Measurements from ENCODE around the gene KRTAP4-8.

Gene KRTAP4-8

DNA sequence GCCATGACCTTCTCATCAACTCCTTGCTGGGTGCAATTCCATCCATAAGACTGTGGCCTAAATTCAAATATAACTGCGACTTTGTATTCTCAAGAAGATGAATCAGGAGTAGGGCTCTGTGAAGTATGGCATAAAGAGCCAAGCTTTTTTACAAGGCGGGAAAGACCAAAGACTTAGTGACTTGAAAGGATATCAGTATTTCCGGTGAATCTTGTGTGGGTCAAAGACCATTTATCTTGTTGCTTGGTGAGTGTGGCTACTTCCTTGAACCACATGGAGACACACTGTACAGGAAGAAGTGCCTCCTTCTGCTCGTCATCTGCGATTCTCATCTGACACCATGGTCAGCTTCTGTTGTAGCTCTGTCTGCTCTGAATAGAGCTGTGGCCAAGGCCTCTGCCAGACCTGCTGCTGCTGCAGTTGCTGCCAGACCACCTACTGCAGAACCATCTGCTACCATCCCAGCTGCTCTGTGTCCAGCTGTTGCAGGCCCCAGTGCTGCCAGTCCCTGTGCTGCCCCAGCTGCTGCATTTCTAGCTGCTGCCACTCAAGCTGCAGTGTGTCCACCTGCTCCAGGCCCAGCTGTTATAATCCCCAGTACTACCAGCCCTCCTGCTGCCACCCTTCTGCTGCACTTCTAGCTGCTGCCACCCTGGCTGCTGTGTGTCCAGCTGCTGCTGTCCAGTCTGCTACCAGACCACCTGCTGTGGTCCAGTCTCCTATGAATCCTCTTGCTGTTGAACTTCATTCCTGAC is 26.2 kb downstream of the KRTAP4-8 start:
- CTCF ChIA-PET: interaction anchor here (0.7 to 1.5 kb wide), 4 partner anchors 12 to 576 kb away, joined by 3 to 5 read pairs (median 4); partner anchors contain the start of gene KRTAP2-3
- TF ChIP-seq KLF7 (tag by site-specific recombination; IDR thresholded peaks at IDR 0.05; ENCODE audit: borderline replicate concordance): no peak
- TF ChIP-seq, protein P1, sequence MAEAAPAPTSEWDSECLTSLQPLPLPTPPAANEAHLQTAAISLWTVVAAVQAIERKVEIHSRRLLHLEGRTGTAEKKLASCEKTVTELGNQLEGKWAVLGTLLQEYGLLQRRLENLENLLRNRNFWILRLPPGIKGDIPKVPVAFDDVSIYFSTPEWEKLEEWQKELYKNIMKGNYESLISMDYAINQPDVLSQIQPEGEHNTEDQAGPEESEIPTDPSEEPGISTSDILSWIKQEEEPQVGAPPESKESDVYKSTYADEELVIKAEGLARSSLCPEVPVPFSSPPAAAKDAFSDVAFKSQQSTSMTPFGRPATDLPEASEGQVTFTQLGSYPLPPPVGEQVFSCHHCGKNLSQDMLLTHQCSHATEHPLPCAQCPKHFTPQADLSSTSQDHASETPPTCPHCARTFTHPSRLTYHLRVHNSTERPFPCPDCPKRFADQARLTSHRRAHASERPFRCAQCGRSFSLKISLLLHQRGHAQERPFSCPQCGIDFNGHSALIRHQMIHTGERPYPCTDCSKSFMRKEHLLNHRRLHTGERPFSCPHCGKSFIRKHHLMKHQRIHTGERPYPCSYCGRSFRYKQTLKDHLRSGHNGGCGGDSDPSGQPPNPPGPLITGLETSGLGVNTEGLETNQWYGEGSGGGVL (tag by site-specific recombination; IDR thresholded peaks at IDR 0.05): no peak
- TF ChIP-seq, protein P2, sequence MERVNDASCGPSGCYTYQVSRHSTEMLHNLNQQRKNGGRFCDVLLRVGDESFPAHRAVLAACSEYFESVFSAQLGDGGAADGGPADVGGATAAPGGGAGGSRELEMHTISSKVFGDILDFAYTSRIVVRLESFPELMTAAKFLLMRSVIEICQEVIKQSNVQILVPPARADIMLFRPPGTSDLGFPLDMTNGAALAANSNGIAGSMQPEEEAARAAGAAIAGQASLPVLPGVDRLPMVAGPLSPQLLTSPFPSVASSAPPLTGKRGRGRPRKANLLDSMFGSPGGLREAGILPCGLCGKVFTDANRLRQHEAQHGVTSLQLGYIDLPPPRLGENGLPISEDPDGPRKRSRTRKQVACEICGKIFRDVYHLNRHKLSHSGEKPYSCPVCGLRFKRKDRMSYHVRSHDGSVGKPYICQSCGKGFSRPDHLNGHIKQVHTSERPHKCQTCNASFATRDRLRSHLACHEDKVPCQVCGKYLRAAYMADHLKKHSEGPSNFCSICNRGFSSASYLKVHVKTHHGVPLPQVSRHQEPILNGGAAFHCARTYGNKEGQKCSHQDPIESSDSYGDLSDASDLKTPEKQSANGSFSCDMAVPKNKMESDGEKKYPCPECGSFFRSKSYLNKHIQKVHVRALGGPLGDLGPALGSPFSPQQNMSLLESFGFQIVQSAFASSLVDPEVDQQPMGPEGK (tag by site-specific recombination; IDR thresholded peaks at IDR 0.05): no peak
- no peak for TF ChIP-seq TCF7L2 (IDR thresholded peaks at IDR 0.05; ENCODE audit: borderline replicate concordance, low read depth, low read length)
- TF ChIP-seq ZNF785 (tag by site-specific recombination; IDR thresholded peaks at IDR 0.05): no peak
- TF ChIP-seq BCL11B (tag by site-specific recombination; IDR thresholded peaks at IDR 0.05; ENCODE audit: low read depth): no peak
- TF ChIP-seq GLI4 (tag by site-specific recombination; IDR thresholded peaks at IDR 0.05): no peak
- no peaks in the 10 kb centered on the region for H3K36me3 ChIP-seq (ENCODE audit: control insufficient read depth in 2 of 2, insufficient read depth in 1 of 2, low read length in 2 of 2)
- no peak overlapping the region for H3K4me3 ChIP-seq (ENCODE audit: low read depth, low read length)
- no peak overlapping the region for H3K27ac ChIP-seq (ENCODE audit: extremely low read depth, low read depth, low read length)
- no peaks in the 10 kb centered on the region for H3K9me3 ChIP-seq (ENCODE audit: control insufficient read depth, insufficient read depth, low read depth, low read length)
- H3K4me1 ChIP-seq (ENCODE audit: control insufficient read depth, insufficient read depth, low read length): no peaks in the 10 kb centered on the region
- POLR2A ChIA-PET: no interaction called here

DNA sequence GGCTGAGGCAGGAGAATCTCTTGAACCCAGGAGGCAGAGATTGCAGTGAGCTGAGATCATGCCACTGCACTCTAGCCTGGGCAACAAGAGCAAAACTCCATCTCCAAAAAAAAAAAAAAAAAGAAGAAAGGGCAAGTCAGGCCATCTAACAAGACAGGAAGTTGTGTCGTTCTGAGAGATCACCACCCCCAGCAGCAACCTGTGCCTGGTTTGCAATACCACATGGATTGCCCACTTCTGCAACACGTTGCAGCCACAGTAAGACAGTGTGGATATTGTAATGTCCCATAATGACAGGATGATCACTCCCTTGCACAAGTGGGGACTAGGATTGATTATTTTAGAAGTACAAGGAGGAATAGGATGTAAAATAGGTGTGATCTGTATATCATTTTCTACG is 28.9 kb downstream of the KRTAP4-8 start:
- CTCF ChIA-PET: no interaction called here
- no peak overlapping the region for H3K27ac ChIP-seq (ENCODE audit: extremely low read depth, low read depth, low read length)
- no peak for TF ChIP-seq ZNF311 (tag by site-specific recombination; IDR thresholded peaks at IDR 0.05; ENCODE audit: borderline replicate concordance)
- no peak for TF ChIP-seq ZNF140 (tag by site-specific recombination; IDR thresholded peaks at IDR 0.05)
- no peak for TF ChIP-seq ZNF391 (tag by site-specific recombination; IDR thresholded peaks at IDR 0.05; ENCODE audit: borderline replicate concordance, low read depth)
- TF ChIP-seq PRDM2 (tag by site-specific recombination; IDR thresholded peaks at IDR 0.05; ENCODE audit: borderline replicate concordance): no peak
- no peak for TF ChIP-seq ZNF341 (tag by site-specific recombination; IDR thresholded peaks at IDR 0.05; ENCODE audit: low read depth)
- no peak for TF ChIP-seq ZNF521 (tag by site-specific recombination; IDR thresholded peaks at IDR 0.05)
- no peak for TF ChIP-seq ZNF621 (tag by site-specific recombination; IDR thresholded peaks at IDR 0.05)
- TF ChIP-seq ZNF785 (tag by site-specific recombination; IDR thresholded peaks at IDR 0.05): no peak
- H3K4me1 ChIP-seq (ENCODE audit: control insufficient read depth, insufficient read depth, low read length): no peaks in the 10 kb centered on the region
- no peak overlapping the region for H3K4me3 ChIP-seq (ENCODE audit: low read depth, low read length)
- H3K36me3 ChIP-seq (ENCODE audit: control insufficient read depth in 2 of 2, insufficient read depth in 1 of 2, low read length in 2 of 2): no peaks in the 10 kb centered on the region
- POLR2A ChIA-PET: no interaction called here
- no peaks in the 10 kb centered on the region for H3K9me3 ChIP-seq (ENCODE audit: control insufficient read depth, insufficient read depth, low read depth, low read length)
